IPS-18a (cell line): ENCODE measurements around the gene PRIMPOL.

Source experiments
- H3K27ac ChIP-seq: one replicate; pipeline ENCODE4 v1.5.1; 2013; ENCODE audit warnings: low read length
- H3K27me3 ChIP-seq: one replicate; pipeline ENCODE4 v1.6.1; 2013; ENCODE audit warnings: mild to moderate bottlenecking, low read length; ENCODE audit not compliant: control insufficient read depth, insufficient read depth
- H3K36me3 ChIP-seq: one replicate; pipeline ENCODE4 v1.6.1; 2013; ENCODE audit warnings: low read depth, low read length; ENCODE audit not compliant: control insufficient read depth
- H3K4me1 ChIP-seq: one replicate; pipeline ENCODE4 v1.6.1; 2013; ENCODE audit warnings: low read depth, low read length; ENCODE audit not compliant: control insufficient read depth
- H3K4me3 ChIP-seq: one replicate; pipeline ENCODE4 v1.5.1; 2013; ENCODE audit warnings: low read length
- H3K9ac ChIP-seq: one replicate; pipeline ENCODE4 v1.6.1; 2013; ENCODE audit warnings: mild to moderate bottlenecking, low read length, moderate library complexity
- H3K9me3 ChIP-seq: one replicate; pipeline ENCODE4 v1.6.1; 2013; ENCODE audit warnings: low read depth, low read length; ENCODE audit not compliant: control insufficient read depth

Gene PRIMPOL

DNA sequence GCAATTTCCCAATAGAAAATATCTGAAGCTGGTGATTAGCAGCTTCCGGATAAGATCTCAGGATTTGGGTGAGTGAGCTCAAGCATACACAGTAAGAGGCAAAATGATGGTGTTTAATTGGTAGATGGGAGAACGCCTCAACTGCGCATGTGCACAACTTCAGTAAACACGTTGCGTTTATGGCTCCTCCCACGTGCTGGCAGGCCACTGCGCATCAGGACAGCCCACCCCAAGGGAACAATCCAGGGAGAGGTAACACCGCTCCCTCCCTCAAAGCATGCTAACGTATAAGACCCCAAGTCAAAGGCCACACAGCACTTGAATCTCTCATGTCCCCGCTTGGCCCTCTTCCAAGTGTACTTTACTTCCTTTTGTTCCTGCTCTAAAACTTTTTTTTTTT is 94.7 kb downstream of the PRIMPOL start:
- H3K9me3 ChIP-seq: no peaks in the 10 kb centered on the region
- H3K27ac ChIP-seq: no peak overlapping the region
- no peaks in the 10 kb centered on the region for H3K36me3 ChIP-seq
- no peak overlapping the region for H3K9ac ChIP-seq
- H3K4me3 ChIP-seq: no peak overlapping the region
- peaks cover 8% of the 10 kb centered on the region for H3K27me3 ChIP-seq
- H3K4me1 ChIP-seq: peaks cover 23% of the 10 kb centered on the region
